K562 treated with DMSO at 1 percent for 4 hours (cell line): ENCODE measurements around the gene ZIC5. TPM values are rescaled to one million over a fixed set of nuclear protein-coding genes. Genes with fewer than 3 reads are reported as not detected.

ENCODE experiments used
- total RNA-seq: library from RNA; unstranded; fragments of 300-600 nt; gene quantifications from 2 replicates; pipeline ENCODE4 v1.2.3, GENCODE V29; 2022; ENCODE audit not compliant: insufficient read depth

Gene ZIC5
- total RNA-seq: 0.23 and 0.25 TPM in 2 replicates

GRCh38 chr13:99971576-99972189 lies at the start of gene ZIC5:
TSS of gene ZIC5 (minus strand) at chr13:99971767. CDS start at chr13:99971603, 164 bp downstream.

GRCh38 chr13:99981735-99982035 lies 10.1 kb upstream of the ZIC5 start, which contains the start of gene ZIC2:
TSS of gene ZIC2 (plus strand) at chr13:99981784. CDS start at chr13:99982065, 281 bp downstream.

Other genes starting within 250 kb of the ZIC5 start
- 3.2 and 5.6 TPM in 2 replicates for gene ZIC2, start 10.0 kb upstream of the ZIC5 start, total RNA-seq
- gene PCCA, start 117.3 kb upstream of the ZIC5 start, total RNA-seq: 3.5 and 6.0 TPM in 2 replicates